Activated CD8-positive, alpha-beta memory T cell treated with anti-CD3 and anti-CD28 coated beads, Interleukin-2, amount 50 U/mL, for 1 hour (primary cell): ENCODE results near the gene CLCA2.

ENCODE experiments used
- DNase-seq: peaks from one replicate; pipeline ENCODE4 v3.0.0-alpha.2; 2020; ENCODE audit errors: extremely low read depth

CLCA2 gene, protein sequence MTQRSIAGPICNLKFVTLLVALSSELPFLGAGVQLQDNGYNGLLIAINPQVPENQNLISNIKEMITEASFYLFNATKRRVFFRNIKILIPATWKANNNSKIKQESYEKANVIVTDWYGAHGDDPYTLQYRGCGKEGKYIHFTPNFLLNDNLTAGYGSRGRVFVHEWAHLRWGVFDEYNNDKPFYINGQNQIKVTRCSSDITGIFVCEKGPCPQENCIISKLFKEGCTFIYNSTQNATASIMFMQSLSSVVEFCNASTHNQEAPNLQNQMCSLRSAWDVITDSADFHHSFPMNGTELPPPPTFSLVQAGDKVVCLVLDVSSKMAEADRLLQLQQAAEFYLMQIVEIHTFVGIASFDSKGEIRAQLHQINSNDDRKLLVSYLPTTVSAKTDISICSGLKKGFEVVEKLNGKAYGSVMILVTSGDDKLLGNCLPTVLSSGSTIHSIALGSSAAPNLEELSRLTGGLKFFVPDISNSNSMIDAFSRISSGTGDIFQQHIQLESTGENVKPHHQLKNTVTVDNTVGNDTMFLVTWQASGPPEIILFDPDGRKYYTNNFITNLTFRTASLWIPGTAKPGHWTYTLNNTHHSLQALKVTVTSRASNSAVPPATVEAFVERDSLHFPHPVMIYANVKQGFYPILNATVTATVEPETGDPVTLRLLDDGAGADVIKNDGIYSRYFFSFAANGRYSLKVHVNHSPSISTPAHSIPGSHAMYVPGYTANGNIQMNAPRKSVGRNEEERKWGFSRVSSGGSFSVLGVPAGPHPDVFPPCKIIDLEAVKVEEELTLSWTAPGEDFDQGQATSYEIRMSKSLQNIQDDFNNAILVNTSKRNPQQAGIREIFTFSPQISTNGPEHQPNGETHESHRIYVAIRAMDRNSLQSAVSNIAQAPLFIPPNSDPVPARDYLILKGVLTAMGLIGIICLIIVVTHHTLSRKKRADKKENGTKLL

DNA sequence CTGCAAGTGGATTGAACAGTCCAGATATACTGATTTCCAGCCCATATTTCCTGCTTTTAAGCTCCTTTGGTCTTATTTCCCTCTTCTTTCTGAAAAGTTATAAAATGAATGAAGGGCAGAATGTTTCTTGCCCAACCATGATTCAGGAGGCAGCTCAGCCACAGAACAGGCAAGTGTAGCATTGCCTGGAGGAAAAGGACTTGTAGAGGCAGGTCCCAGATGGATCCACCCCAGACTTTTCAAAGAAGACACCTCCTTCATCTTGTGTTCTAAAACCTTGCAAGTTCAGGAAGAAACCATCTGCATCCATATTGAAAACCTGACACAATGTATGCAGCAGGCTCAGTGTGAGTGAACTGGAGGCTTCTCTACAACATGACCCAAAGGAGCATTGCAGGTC is at the start of gene CLCA2:
Gene CLCA2, plus strand, starts transcription at position 299 of the 400 bp plus-strand sequence. Its CDS starts 77 bp downstream, at position 376.
- DNase-seq = no peak

DNA sequence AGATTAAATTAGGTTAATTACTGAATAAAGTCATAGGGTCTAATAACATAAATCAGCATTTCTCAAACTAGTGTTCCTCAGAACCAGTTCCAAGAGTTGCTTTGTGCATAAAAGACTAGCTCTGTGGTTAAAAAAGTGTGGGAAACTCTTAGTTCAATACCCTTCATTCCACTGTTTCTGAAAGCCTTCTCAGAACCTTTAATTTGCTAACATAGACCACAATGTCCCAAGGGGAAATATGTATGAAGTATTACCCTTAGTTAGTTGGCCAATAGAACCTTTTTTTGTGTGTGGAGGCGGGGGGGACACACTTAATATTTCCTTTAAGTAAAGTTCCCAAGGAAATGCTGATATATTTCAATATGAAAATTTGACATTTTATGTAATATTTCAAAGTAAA is 48.3 kb upstream of the CLCA2 start:
- DNase-seq = no peak

DNA sequence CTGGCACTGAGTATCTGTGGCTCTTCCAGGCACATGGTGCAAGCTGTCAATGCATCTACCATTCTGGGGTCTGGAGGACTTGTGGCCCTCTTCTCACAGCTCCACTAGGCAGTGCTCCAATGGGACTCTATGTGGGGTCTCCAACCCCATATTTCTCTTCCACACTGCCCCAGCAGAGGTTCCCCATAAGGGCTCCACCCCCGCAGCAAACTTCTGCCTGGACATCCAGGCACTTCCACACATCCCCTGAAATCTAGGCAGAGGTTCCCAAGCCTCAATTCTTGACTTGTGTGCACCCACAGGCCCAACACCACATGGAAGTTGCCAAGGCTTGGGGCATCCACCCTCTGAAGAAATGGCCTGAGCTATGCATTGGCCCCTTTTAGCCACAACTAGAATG is 46.6 kb upstream of the CLCA2 start:
- DNase-seq = no peak

DNA sequence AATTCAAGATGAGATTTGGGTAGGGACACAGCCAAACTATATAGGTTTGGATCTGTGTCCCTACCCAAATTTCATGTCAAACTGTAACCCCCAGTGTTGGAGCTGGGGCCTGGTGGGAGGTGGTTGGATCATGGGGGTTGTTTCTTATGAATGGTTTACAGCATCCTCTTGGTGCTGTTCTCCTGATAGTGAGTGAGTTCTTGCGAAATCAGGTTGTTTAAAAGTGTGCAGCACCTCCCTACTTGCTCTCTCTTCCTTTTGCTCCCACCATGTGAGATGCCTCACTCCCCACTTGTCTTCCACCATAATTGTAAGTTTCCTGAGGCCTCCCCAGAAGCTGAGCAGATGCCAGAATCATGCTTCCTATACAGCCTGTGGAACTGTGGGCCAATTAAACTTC is 45.2 kb upstream of the CLCA2 start:
- DNase-seq = no peak

DNA sequence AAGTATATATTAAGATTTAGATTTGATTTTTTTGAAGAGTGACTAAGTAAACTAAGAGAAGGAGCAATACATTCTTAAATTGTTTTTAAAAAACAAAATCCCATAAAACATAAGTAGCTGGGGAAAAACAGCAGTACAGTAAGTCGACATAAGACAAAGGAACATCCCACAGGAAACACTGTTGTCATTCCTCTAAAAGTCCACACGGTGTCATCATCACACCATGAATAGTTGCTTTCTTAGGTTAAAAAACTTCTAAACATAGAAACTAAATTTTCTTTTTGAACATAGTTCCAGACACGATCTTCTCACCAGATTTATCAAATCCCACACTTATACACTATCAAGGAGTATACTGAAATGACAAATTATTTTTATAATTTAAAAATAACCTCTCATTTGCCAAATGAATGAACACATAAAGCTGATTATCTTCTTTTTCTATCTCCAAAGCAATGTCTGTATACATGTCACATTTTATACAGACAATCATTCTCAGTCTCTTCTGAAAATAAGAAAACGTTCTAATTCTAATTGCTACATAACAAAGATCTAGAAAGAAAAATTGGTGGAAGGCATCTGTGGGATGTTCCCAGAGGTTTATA is 43.6 kb upstream of the CLCA2 start:
- DNase-seq = no peak

DNA sequence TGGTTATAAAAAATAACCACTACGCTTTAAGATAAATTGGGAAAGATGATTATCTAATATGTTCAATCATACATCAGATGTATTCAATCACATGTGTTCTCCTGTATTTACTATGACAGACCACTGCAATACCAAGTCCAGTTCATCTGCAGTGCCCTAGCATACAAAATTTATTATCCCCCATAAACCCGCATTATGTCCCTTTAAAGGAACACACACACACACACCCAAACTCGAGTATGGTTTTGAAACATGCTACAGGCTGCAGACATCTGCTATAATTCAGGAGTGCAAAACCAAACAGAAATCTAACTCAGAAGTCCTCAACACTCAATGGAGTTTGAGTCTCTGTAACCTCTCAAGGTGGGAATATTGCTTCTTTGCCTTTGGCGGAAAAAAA is 42.7 kb upstream of the CLCA2 start:
- DNase-seq = no peak

DNA sequence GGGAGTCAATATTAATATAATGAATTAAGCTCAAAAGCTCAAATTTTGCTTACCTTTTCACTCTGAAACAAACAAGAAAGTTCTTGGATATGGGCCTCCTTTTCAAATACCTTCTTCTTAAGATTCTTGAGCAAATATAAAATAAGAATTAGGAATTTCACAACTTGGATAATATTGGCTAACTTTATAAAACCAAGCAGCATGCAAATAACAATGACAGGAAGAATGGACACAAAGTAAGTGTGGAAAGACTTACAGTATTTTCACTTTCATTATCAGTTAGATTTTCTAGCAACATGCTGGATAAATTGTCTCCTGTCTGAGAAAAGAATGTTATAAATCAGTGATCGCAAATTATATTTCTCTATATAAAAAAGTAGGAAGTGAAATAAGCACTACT is 41.1 kb upstream of the CLCA2 start:
- no peak for DNase-seq

DNA sequence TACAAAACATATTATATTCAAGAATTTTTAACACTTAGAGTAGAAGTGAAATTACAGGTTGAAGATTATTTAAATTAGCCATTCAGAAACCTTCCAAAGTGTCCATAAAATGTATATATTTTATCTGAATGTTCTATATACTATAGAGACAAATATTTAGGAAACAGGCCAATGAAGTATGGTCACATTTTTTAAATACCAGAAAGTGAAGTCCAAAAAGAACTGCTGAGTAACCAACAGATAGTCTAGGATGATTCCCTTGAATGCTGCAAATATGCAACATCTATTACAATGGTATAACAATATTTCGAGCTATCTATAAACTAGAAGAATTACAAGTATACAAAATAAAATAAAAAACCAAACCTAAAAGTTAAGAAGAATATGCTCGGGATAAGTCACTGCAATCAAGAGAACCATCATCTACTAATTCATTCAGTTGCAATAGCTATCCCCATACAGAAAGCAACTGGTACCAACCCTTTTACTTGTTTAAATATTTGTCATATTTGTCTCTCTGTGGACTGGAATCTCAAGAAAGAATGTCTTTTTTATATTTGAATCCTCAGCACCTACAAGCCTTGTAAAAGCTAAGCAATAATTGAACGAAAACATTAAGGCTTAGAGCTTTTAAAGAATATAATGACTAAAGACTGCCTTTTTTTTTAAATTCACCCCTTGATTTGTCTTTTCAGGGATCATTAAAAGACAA is 35.9 kb upstream of the CLCA2 start:
- DNase-seq = no peak

DNA sequence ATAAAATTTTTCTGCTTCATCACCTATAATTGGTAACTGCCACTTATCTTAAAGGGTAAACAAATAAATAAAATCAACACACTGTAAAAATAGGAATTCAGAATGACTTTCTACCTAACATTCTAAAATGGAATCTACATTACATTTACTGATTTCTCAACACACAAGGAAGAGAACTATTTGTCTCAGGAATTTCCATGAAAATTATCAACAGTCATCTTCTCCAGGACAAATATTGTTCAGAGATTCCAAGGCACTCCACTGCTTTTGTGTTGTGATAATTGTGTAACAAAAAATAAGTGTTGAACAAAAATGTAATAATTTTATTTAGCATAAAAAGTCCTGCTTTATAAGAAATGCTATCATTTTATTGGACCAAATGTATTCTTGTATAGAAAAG is 35.2 kb upstream of the CLCA2 start:
- no peak for DNase-seq

DNA sequence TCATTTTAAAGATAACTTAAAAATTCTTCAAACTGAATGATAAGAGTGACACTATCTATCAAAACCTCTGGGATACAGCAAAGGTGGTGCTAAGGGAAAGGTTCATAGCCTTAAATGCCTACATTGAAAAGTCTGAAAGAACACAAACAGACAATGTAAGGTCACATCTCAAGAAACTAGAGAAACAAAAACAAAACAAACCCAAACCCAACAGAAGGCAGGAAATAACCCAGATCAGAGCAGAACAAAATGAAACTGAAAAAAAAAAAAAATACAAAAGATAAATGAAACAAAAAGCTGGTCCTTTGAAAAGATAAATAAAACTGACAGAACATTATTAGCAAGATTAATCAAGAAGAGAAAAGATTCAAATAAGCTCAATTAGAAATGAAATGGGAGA is 34.7 kb upstream of the CLCA2 start:
- no peak for DNase-seq

DNA sequence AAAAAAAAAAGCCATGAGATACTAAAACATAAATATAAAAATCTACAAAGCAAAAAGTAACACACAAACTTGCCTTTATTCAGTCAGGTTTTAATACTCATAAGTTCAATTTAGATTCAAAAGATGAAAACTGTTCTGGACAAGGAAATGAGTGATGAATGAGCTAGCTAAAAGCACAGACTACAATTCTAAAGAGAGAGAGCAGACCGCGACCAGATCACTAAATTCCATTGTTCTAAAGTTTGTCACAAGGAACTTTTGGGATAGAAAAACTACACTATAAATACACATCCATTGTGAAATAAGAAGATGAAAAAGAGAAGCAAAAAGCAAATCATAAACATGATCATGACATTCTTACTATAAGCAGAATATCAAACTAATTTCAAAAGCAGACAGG is 29.6 kb upstream of the CLCA2 start:
- no peak for DNase-seq

DNA sequence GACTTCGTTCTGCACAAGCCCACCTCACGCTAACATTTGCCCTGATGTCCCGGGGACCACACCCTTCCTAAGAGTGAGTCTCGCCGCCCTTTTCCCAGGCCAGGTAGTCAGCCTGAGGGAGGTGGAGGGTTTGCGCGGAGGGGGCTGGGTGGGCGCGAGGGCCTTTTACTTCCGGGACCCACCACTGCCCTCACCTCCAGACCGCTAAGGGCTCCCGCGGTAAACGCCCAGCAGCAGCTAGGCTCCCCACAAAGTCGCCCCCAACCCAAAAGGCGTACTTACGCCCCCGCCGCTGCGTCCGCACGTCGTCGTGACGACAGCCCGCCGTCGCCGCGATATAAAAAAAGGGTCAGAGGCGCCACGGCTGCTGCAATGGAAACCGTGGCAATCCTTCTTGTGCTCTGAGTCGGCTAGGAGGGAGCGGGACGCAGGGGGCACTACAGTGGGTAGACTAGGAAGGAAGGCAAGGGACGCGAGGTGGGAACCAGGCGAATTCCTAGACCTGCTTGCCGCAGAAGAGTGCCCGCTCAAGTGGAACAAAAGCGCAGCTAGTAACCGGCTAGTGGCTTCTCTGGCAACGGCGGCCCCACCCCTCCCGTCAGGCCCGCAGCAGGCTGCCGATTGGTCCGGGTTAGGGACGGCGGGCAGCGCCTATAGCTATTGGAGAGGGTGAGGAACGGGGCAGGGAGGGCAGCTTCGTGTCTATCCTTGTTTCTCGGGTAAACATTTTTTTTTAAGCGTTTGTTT is 28.0 kb upstream of the CLCA2 start, which contains the start of gene ODF2L:
Gene ODF2L, minus strand, starts transcription at position 573 of the 747 bp plus-strand sequence. CDS start 9,296 bp downstream, outside the sequence.
- peak; percentile 68 for DNase-seq

DNA sequence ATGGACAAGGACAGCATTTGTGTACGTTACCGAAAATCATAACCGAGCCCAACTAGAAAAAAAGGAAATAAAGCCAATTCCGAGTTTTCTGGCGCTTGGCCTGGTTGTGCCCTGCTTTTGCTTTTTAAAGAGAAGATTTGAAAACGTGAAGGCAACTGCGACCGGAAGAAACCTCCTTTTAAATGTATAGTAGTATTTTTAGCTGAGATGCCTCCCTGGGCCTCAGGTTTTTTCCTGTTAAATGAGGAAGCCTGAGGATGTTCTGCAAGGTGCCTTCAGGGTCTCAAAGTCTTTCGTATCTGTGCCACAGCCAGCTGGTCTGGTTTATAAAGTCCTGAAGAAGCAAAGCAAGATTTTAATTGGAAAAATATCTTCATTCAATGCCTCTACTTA is 27.5 kb upstream of the CLCA2 start:
- DNase-seq = no peak

DNA sequence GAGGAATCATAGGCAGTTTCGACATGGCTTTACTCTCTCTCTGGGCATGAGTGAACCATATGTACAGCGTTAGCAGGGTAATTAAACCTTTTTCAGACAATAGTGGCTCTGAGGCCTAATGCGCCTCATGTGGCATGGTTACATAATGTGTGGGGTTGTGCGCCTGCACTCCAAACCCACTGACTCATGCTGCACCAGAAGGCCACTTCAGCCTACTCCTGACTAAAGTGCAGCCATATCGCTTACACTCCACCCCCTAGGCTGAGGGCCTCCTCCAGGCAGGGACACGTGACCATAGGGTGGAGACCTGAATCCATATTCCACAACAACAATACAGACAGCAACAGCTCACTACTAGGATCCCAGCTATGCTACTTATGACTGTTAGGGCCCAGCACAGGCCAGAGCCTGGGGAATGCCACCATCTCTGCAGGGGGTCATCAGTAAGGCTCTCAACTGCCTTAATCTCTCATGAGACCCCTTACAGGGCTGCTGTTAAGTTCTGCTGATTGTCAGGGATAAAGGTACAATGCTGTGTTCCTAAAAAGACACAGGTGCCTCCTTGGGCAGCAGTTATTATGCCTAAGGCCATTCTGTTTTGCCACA is 14.5 kb upstream of the CLCA2 start:
- DNase-seq = no peak

DNA sequence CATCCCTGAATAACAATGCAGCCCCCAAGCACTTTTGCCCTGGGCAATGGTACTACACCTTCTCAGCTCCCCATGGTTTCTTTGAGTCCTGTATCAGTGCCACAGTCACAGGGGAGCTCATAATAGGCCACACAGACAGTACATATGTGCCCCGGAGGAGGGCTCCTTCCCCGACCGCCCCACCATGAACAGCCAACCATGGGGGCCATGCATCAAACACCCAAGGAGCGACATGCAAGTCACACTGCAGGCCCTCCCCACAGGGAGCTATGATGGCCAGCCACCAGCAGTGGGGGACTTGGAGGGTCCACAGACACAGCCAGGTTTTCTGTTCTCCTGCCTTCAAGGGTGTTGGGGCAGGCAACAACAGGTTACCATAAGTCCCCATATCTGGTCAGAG is 13.1 kb upstream of the CLCA2 start:
- DNase-seq = no peak

DNA sequence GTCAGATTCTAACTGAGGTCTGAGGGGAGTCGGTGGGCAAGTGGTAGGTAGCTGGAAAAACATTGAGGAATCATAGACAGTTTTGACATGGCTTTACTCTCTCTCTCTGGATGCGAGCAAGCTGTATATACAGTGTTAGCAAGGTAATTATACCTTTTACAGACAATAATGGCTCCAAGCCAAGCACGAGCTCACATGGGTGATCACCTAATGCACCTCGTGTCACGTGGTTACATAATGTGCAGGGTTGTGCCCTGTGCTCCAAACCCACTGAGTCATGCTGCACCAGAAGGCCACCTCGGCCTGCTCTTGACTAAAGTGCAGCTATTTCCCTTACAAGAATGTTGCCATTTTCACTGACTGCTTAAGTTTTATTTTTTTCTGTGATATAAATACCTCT is 7.6 kb upstream of the CLCA2 start:
- no peak for DNase-seq

DNA sequence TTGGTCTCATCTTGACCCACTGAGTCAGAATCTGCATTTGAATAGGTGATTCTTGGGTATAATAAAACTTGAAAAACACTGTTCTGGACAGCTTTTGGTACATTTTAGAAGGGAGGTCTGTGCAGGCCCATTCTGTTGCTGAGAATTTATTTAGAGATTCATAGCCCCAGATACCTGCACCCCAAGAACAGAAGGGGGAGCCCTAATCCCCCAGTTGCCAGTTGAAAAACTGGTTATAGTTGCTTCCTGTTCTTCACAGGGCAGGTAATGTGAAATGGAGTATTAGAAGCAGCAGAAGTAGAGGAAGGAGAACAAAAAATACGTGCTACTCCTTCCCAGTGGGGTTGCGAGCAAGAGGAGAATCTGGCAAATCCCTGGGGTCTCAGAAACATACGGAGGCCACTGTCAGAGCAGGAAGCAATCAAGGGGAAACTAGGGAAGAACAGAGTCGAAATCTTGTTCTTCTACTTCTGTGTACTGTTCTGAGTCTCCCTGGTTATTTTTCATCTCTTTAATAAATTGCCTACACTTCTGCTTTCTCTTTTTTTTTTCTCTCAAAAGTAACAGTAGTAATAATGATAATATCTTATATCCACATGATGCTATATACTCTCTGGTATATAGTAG is 4.6 kb upstream of the CLCA2 start:
- no peak for DNase-seq

DNA sequence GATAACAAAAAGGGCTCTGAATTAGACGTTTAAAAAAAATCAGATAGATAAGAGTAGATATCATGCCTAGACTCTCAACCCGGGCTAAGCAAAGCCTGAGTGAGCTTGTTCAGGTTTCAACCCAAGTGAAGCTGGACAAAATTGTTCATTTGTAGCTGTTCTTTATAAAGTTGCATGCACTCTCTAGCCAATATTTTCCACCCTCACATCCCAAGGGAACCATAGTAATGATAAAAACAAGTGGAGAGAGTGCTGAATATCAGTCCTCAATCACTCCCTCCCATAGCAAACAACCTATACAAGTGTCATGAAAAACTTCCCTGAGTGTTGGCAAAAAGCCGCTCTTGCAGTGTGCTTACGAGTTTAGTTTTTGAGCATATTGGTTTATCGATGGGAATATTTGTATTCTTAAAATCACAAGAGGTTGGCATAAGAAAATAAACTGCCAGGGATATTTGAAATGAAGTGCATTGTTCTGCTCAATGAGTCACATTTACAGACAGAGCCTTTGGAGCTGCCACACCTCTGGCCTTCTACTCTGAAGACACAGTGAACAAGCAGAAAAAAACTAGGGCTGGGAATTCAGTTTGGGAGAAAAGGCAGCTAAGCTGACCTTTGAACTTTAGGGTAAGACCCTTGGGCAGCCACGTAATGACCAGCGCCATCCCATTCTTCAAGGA is 2.2 kb upstream of the CLCA2 start:
- DNase-seq = no peak

DNA sequence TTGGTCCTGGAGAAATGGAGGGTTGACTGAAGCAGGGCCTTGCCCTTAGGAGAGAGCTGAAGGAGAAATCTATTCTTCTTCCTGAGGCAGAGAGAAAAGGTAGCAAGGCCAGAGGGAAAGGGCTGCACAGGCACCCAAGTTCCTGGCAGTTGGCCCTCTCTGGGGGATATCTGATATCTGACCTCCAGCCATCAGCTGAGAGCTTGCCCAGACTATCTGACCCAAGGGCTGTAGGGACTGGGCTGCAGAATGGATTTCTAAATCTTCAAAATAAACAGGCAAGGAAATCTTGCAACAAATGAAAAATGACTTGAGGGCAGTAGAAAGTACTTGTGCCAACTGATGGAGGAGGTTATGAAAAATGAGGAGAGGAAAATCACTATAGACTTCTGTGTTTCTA is 498 bp upstream of the CLCA2 start:
- DNase-seq = no peak
